Mononuclear cell (primary cell): Measurements from ENCODE around the gene TMED5. TPM values are rescaled to one million over a fixed set of nuclear protein-coding genes. Genes with fewer than 3 reads are reported as not detected.
"Not testable (repeated sequence)": the region's sequence is repeated elsewhere in the genome, so short reads cannot be mapped to it uniquely, and the experiment has no call there.

ENCODE experiments used
- H3K27me3 ChIP-seq: 2 replicates; pipeline ENCODE4 v1.6.0; 2011; ENCODE audit warnings: low read length, control low read depth; ENCODE audit not compliant: insufficient read depth
- H3K4me1 ChIP-seq: 2 replicates; pipeline ENCODE4 v1.5.1; 2011; ENCODE audit warnings: mild to moderate bottlenecking, low read length, control low read depth; ENCODE audit not compliant: insufficient read depth
- H3K4me3 ChIP-seq: 2 replicates; pipeline ENCODE4 v1.5.1; 2011; ENCODE audit warnings: mild to moderate bottlenecking, low read length, moderate library complexity
- H3K9me3 ChIP-seq: 2 replicates; pipeline ENCODE4 v1.5.1; 2011; ENCODE audit warnings: low read depth, mild to moderate bottlenecking, control low read depth, low read length
- total RNA-seq: library from RNA; depleted of rRNA; stranded (reverse); fragments of >200 nt; gene quantifications from one replicate; pipeline ENCODE4 v1.2.3, GENCODE V29; 2012

TMED5 gene
- total RNA-seq, 1 donor = 93.1 TPM

DNA sequence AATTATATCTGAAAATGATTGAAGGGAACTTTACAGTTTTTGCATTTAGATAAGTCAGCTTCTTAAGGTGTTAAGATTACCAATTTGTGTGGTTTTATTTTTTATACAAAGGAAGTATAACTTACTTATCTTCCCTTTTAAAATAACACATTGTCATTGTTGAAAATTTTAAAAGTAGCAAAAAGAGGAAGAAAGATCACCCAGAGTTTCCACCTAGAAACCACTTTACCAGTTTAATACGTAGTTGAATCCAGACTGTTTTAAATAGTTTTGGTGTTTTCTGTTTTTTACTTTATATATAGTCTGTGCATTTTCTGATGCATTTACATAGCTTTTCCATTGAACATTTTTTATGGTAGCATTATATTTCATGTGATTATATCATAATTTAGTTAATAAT lies 6.5 kb upstream of the TMED5 start:
- Histone ChIP-seq H3K27me3 (no peaks in the 10 kb centered on the region), H3K4me1 (peaks cover 11% of the 10 kb centered on the region), H3K4me3 (no peak overlapping the region), H3K9me3 (no peaks in the 10 kb centered on the region)

DNA sequence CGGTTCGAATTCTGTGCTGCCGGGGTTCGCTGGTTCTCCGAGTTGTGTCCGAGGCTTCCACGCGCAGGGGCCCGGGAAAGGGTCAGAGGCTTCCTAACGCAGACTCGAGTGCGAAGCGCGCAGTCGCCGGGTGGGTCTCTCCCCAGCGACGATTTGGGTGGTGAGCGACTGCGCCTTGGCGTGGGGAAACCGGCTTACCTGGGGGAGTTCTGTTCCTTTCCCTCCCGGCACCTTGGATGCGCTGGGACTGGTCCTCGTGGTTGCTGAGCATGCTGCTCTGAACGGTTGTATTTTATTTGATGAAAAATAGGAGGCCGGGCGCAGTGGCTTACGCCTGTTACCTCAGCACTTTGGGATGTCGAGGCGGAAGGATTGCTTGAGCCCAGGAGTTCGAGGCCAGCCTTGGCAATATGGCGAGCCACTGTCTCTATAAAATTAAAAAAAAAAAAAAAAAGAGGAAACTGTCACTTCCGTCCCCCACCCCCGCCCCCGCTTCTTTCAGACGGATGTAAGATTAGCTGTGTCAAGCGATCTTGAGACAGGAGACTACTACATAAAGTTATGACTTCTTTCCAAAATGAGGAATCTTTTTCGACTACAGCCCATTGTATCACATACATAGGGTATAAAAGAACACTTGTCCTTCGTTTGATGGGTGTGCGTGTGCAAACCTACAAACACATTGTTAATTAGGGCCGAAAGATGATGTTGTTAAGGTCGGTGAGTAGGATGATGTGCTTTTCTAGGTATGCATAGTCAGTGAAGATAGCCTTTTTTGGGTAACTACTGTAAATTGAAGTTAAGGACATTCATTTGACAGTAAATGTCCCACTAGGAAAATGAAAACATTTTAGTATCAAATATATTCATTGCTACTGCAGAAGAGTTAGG lies 755 bp upstream of the TMED5 start, which contains the start of gene CCDC18:
Gene CCDC18, plus strand, starts transcription at position 2 of the 891 bp plus-strand sequence. CDS start 2,638 bp downstream, outside the sequence.
- Histone ChIP-seq H3K4me3 (peak within 1 kb of the TSS; percentile 98), H3K4me1 (peaks cover 41% of the 10 kb centered on the region), H3K9me3 (no peaks in the 10 kb centered on the region), H3K27me3 (no peaks in the 10 kb centered on the region)

DNA sequence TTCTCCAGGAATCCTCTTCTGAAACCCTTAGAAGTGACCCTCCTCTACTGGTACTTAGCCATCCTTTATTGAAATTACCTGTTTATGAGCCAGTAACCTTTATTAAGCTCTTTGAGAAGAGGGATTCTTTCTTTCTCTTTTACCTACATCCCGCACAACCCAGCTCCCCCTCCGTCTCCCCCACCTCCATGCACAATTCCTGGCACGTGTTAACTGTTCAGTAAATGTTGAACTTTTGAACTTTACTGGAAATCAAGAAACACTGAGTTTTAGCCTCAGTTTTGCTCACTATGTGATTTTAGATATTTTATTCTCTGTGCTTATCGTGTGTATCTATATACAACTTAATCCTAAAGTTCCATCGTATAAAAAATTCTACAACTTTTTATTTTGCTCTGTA lies 1.8 kb downstream of the TMED5 start:
- Histone ChIP-seq H3K4me1 (peaks cover 43% of the 10 kb centered on the region), H3K27me3 (no peaks in the 10 kb centered on the region), H3K9me3 (no peaks in the 10 kb centered on the region), H3K4me3 (peak overlapping the region; percentile 98)

DNA sequence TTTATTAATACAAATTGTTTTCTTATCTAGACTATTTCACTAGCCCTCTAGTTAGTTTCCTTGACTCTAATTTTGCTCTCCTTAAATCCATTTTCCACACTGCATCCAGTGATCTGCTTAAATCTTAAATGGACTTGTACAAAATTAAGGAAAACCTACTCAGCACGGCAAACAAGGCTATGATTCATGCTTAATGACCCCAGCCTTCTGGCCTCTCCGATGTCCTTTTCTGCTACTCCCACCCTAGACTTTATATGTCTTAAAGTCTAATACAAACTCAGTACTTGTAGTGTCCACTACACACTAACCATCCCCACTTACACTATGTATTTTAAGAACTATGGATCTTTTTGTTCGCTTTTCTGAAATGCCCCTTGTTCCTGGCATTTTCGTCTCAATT lies 2.2 kb downstream of the TMED5 start:
- peaks cover 43% of the 10 kb centered on the region for H3K4me1 ChIP-seq

DNA sequence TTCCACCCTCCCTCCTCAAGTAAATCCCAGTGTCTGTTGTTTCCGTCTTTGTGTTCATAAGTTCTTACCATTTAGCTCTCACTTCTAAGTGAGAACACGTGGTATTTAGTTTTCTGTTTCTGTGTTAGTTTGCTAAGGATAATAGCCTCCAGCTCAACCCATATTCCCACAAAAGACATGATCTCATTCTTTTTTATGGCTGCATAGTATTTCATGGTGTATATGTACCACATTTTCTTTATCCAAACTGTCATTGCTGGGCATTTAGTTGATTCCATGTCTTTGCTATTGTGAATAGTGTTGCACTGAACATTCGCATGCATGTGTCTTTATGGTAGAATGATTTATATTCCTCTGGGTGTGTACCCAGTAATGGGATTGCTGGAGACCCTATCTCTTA lies 5.6 kb downstream of the TMED5 start:
- peaks cover 49% of the 10 kb centered on the region for H3K4me1 ChIP-seq
- H3K9me3 ChIP-seq, H3K27me3 ChIP-seq, H3K4me3 ChIP-seq: not testable (repeated sequence)

More for the DNA sequence above, 2.2 kb downstream of the TMED5 start:
- peak overlapping the region; percentile 98 for H3K4me3 ChIP-seq
- H3K27me3 ChIP-seq = no peaks in the 10 kb centered on the region
- no peaks in the 10 kb centered on the region for H3K9me3 ChIP-seq

DNA sequence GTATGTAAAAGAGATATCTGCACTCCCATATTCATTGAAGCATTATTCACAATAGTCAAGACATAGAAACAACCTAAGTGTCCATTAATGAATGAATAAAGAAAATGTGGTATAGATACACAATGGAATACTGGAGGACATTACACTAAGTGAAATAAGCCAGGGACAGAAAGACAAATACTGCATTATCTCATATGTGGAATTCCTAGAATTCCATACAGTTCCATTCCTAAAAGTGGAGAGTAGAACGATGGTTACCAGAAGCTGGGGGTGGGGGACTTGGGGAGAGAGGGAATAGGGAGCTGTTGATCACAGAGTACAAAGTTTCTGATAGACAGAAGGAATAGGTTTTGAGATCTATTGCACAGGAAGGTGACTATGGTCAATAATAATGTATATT lies 7.4 kb downstream of the TMED5 start:
- Histone ChIP-seq H3K4me1 (peaks cover 35% of the 10 kb centered on the region), H3K4me3 (no peak overlapping the region), H3K27me3 (no peaks in the 10 kb centered on the region), H3K9me3 (no peaks in the 10 kb centered on the region)

DNA sequence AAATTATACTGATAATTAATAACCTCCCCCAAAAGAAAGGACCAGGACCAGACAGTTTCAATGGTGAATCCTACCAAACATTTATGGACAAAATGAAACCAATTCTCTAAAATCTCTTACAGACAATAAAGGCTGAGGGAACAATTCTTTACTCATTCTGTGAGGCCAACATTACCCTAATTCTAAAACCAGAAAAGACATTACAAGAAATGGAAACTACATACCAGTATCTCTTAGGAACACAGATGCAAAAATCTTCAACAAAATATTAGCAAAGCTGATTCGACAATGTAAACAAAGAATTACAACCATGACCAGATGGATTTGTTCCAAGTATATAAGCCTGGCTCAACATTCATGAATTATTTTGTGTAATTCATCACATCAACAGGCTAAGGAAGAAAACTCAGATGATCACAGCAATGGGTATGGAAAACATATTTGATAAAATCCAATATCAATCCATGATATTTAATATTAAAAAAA lies 8.6 kb downstream of the TMED5 start:
- Histone ChIP-seq H3K4me3 (no peak overlapping the region), H3K27me3 (no peaks in the 10 kb centered on the region), H3K9me3 (no peaks in the 10 kb centered on the region), H3K4me1 (peaks cover 27% of the 10 kb centered on the region)

DNA sequence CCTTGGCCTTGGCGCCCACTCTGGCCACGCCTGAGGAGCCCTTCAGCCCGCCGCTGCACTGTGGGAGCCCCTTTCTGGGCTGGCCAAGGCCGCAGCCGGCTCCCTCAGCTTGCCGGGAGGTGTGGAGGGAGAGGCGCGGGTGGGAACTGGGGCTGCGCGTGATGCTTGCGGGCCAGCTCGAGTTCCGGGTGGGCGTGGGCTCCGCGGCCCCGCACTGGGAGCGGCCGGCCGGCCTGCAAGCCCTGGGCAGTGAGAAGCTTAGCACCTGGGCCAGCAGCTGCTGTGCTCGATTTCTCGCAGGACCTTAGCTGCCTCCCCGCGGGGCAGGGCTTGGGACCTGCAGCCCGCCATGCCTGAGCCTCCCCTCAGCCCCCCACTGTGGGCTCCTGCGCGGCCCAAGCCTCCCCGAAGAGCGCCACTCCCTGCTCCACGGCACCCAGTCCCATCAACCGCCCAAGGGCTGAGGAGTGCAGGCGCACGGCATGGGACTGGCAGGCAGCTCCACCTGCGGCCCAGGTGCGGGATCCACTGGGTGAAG lies 10.0 kb downstream of the TMED5 start:
- not testable (repeated sequence) for H3K4me3 ChIP-seq, H3K9me3 ChIP-seq, H3K27me3 ChIP-seq
- peaks cover 20% of the 10 kb centered on the region for H3K4me1 ChIP-seq

DNA sequence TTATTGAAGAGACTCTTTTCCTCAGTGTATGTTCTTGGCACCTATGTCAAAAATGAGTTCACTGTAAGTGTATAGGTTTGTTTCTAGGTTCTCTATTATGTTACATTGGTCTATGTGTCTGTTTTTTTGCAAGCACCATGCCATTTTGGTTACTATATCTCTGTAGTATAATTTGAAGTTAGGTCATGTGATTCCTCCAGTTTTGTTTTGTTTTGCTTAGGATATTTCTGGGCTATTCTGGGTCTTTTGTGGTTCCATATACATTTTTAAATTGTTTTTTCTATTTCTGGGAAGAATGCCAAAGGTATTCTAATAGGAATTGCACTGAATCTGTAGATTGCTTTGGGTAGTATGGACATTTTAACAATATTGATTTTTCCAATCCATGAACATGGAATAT lies 13.2 kb downstream of the TMED5 start:
- no peaks in the 10 kb centered on the region for H3K9me3 ChIP-seq
- no peaks in the 10 kb centered on the region for H3K27me3 ChIP-seq
- no peak overlapping the region for H3K4me3 ChIP-seq
- H3K4me1 ChIP-seq = peaks cover 21% of the 10 kb centered on the region

DNA sequence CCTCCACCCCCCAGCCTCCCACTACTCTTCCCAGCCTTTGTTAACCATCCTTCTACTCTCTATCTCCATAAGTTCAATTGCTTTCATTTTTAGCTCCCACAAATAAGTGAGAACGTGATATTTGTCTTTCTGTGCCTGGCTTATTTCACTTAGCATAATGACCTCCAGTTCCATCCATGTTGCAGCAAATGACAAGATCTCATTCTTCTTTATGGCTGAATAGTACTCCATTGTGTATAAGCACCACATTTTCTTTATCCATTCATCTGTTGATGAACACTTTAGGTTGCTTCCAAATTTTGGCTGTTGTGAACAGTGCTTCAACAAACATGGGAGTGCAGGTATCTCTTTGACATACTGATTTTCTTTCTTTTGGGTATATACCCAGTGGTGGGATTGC lies 14.3 kb downstream of the TMED5 start:
- H3K27me3 ChIP-seq, H3K9me3 ChIP-seq, H3K4me3 ChIP-seq: not testable (repeated sequence)
- H3K4me1 ChIP-seq = peaks cover 11% of the 10 kb centered on the region

DNA sequence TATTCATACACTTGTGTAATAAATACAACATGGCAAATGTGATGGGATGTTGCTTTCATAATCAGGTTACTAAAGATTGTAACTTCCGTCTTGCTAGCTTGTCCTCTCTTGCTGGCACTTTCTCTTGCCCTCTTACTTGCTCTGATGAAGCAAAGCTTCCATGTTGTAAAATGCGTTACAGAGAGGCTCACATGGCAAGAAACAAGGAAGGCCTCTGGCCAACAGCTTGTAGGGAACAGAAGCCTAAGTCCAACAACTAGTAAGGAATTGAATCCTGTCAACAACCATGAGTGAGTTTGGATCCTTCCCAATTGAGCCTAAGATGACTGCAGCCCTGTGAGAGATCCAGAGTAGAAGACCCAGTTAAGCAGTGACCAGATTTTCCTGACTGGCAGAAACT lies 15.4 kb downstream of the TMED5 start:
- Histone ChIP-seq H3K4me3 (no peak overlapping the region), H3K4me1 (peaks cover 6% of the 10 kb centered on the region), H3K27me3 (no peaks in the 10 kb centered on the region), H3K9me3 (no peaks in the 10 kb centered on the region)

DNA sequence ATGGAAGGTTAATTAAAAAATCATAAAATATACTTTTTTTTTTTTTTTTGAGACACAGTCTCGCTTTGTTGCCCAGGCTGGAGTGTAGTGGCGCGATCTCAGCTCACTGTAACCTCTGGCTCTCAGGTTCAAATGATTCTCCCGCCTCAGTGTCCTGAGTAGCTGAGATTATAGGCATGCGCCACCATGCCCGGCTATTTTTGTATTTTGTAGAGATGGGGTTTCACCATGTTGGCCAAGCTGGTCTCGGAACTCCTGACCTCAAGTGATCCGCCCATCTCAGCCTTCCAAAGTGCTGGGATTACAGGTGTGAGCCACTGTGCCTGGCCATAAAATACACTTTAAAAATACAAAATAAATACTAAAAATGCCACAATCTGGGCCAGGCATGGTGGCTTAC lies 16.9 kb downstream of the TMED5 start:
- H3K27me3 ChIP-seq, H3K4me1 ChIP-seq, H3K9me3 ChIP-seq, H3K4me3 ChIP-seq: not testable (repeated sequence)

DNA sequence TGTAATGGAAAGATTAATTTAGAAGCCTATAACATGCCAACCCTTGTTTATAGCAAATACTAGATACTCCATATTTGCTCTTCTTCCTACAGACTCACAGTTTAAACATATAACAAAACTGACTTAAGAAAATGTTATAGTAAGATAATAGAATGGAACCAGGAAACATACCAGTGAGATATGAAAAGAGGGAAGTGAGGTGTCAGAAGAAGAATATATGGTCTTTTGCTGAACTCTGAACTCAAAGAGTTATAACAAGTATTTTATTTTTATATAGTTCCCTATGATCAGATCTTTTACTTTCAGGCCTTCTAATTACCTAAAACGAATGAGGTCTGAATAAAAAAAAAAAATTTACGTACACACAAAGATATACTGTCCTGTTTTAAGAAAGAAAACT lies 20.9 kb downstream of the TMED5 start:
- Histone ChIP-seq H3K4me3 (no peak overlapping the region), H3K9me3 (no peaks in the 10 kb centered on the region), H3K27me3 (no peaks in the 10 kb centered on the region), H3K4me1 (no peaks in the 10 kb centered on the region)

DNA sequence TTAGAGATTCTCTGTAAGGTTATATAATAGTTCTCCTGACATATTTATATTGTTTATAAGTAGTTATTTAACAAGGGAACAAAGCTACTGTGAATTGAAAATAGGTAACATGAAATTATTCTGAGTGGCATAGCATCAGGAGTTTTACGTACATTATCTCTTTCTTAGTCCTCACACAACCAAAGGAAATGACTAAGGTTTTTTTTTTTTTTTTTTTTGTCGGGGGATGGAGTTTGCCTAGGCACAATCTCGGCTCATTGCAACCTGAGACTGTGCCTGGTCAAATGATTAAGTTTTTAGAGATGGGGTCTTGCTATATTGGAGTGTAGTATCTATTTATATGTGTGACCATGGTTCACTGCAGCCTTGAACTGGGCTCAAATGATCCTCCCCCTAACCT lies 24.9 kb downstream of the TMED5 start:
- no peaks in the 10 kb centered on the region for H3K27me3 ChIP-seq
- H3K9me3 ChIP-seq = no peaks in the 10 kb centered on the region
- H3K4me3 ChIP-seq = no peak overlapping the region
- H3K4me1 ChIP-seq = no peaks in the 10 kb centered on the region

DNA sequence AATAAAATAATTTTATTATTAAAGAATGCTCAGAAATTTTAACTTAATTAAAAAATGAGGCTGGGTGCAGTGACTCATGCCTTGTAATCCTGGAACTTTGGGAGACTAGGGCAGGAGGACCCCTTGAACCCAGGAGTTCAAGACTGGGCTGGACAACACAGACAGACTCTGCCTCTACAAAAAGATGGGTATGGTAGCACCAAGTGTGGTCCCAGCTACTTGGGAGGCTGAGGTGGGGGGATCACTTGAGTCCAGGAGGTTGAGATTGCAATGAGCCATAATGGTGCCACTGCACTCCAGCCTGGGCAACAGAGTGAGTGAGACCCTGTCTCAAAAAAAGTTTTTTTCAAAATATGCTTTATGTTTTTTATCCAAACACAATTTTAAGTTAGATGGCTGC lies 25.3 kb downstream of the TMED5 start:
- Histone ChIP-seq H3K9me3 (no peaks in the 10 kb centered on the region), H3K4me1 (no peaks in the 10 kb centered on the region), H3K27me3 (no peaks in the 10 kb centered on the region), H3K4me3 (no peak overlapping the region)

DNA sequence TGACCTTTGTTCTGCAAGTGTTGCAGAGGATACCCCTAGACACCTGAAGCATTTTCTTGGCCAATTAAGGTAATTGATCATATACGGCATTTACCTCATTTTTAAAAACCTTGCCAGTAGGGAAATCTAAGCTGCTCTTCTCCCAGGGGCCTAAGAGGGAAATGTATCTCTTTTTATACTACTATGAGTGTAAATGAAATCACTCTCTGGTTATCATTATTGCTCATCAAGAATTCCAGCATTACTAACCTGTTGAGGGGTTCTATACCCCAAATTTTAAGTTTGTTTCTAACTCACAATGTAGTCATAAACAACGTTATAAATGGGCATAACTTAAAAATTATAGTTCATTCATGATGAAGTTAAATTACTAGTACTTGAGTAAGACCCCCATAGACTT lies 27.4 kb downstream of the TMED5 start:
- H3K4me1 ChIP-seq = no peaks in the 10 kb centered on the region
- no peaks in the 10 kb centered on the region for H3K27me3 ChIP-seq
- H3K9me3 ChIP-seq = no peaks in the 10 kb centered on the region
- H3K4me3 ChIP-seq = no peak overlapping the region
